VCaP (cell line): Measurements from ENCODE around the gene ZNF565.
"Not testable (repeated sequence)": the region's sequence is repeated elsewhere in the genome, so short reads cannot be mapped to it uniquely, and the experiment has no call there.

Experiments used
- H3K27ac ChIP-seq: fragments of 450-650 bp; 2 replicates; pipeline ENCODE4 v1.5.1; 2017
- TF ChIP-seq, protein P1 (sequence below): fragments of 450-650 bp; conservative IDR thresholded peaks from 2 replicates; pipeline ENCODE4 v1.5.1; 2017; ENCODE audit warnings: mild to moderate bottlenecking, moderate library complexity

The ZNF565 gene

DNA sequence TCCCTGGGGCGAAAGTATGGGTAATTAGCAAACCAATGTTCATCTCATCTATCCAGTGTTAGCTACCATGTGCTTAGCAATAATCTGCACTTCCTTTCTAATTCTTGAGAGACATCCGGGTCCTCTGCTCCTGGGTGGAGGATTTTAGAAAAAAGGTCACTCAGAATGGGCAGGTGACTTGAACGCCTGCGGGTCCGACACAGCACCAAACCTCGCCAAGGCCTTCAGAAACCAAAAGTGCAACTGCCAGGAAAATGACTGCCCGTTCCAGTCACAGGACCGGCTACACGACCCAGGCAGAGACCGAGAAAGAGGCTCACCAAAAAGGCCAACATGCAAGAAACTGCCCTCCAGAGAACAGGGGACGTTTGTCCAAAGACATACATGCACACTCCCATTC lies 40.4 kb upstream of the ZNF565 start:
- no peak overlapping the region for H3K27ac ChIP-seq
- TF ChIP-seq, protein P1, sequence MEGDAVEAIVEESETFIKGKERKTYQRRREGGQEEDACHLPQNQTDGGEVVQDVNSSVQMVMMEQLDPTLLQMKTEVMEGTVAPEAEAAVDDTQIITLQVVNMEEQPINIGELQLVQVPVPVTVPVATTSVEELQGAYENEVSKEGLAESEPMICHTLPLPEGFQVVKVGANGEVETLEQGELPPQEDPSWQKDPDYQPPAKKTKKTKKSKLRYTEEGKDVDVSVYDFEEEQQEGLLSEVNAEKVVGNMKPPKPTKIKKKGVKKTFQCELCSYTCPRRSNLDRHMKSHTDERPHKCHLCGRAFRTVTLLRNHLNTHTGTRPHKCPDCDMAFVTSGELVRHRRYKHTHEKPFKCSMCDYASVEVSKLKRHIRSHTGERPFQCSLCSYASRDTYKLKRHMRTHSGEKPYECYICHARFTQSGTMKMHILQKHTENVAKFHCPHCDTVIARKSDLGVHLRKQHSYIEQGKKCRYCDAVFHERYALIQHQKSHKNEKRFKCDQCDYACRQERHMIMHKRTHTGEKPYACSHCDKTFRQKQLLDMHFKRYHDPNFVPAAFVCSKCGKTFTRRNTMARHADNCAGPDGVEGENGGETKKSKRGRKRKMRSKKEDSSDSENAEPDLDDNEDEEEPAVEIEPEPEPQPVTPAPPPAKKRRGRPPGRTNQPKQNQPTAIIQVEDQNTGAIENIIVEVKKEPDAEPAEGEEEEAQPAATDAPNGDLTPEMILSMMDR = no peak

DNA sequence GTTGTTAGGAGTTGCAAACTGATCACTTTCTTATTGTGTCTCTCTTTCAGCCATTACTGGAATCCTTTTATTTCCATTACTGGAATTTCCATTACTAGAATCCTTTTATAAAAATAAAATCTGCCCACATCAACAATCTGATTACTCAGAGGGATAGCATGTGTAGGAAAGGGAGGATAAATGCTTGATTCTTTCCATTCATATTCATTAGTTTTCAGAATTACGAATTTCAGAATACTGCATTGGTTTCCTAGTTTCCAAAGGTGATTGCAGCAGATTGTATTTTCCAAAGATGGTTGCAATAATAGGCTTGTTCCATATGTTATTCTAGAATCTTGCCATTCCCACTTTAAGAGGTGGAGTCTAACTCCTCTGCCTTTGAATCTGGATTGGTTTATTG lies 37.6 kb upstream of the ZNF565 start:
- H3K27ac ChIP-seq = no peak overlapping the region
- TF ChIP-seq, protein P1 = no peak

DNA sequence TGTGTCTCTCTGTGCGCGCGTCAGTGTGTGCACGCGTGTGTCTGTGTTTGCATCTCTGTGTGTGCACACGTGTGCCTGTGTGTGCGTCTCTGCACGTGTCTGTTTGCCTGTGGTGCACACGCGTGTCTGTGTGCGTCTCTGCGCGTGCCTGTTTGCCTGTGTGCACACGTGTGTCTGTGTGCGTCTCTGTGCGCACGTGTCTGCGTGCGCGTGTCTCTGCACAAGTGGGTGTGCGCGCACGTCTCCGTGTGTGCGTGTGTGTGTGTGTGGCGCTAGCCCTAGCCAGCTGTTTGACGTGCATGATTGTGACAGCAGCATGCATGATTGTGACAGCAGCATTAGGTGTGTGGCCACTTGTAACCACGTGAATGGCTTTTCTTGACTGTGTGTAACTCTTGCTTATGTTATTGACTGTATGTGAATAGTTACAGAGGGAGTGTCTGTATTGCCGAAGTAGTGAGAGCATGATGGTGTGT lies 31.6 kb upstream of the ZNF565 start:
- no peak overlapping the region for H3K27ac ChIP-seq
- TF ChIP-seq, protein P1 = no peak

DNA sequence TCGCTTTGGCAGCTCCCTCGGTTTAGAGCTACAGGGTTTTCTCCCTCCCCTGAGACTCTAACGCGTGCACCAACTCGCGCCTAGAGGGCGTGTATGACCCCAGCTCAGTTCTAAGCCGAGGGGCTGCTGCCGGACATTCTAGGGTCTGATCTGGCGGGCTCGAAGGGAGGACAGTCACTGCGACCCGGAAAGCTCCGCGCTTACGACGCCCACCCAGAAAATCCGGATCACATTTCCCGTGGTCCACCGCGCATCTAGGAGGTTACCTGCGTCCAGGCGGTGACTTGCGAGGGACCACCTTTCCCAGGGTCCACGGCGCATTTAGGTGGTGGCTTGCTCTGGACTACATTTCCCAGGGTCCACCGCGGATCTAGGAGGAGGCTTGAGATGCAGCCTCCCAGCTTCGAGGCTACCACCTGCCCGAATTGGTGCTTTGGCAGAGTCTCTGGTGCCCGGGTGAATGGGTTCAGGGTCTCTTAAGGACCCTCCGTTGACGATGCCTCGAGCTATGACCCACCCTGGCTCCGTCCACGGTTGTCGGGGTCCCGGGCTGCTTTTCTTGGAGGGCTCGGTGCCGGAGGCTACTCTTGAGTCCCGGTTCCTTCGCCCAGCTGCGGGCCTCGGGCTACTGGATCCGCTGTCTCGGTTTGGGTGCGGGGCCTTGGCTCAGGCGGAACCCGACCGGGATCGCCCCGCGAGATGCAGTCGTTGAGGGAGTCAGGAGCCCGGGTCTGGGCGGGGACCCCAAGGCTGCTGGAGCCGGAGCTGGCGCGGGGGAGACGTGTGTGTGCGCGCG lies 30.9 kb upstream of the ZNF565 start:
- TF ChIP-seq, protein P1 = no peak
- H3K27ac ChIP-seq = no peak overlapping the region

DNA sequence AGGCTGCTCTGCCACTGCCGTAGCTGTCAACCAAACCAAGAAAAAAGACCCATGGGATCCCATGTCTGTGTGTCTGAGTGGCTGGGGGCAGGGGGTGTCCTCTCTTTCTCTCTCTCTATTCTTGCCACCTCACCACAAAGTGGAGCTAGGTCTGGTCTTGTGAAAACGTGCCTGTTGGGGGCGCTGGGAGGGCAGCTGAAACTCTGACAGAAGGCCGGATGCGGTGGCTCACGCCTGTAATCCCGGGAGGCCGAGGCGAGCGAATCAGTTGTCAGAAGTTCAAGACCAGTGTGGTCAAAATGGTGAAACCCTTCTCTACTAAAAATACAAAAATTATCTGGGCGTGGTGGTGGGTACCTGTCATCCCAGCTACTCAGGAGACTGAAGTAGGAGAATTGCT lies 29.6 kb upstream of the ZNF565 start:
- TF ChIP-seq, protein P1 = no peak
- H3K27ac ChIP-seq = no peak overlapping the region

DNA sequence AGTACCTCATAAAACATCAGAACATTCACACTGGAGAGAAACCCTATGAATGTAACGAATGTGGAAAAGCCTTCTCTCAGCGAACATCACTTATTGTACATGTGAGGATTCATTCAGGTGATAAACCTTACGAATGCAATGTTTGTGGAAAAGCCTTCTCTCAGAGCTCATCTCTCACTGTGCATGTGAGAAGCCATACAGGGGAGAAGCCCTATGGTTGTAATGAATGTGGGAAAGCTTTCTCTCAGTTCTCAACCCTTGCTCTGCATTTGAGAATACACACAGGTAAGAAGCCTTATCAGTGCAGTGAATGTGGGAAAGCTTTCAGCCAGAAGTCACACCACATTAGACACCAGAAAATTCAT lies 22.5 kb upstream of the ZNF565 start:
- TF ChIP-seq, protein P1 = no peak
- H3K27ac ChIP-seq = no peak overlapping the region

DNA sequence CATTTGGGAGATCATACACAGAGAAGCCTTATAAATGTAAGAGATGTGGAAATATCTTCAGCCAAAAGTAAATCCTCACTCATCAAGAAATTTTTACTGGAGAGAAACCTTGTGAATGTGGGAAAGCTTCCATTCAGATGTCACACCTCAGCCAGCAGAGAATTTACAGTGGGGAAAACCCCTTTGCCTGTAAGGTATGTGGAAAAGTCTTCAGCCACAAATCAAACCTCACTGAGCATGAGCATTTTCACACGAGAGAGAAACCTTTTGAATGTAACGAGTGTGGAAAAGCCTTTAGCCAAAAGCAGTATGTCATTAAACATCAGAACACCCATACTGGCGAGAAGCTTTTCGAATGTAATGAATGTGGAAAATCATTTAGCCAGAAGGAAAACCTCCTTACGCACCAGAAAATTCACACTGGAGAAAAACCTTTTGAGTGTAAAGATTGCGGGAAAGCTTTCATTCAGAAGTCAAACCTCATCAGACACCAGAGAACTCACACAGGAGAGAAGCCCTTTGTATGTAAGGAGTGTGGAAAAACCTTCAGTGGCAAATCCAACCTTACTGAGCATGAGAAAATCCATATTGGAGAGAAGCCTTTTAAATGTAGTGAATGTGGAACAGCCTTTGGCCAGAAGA lies 22.0 kb upstream of the ZNF565 start:
- TF ChIP-seq, protein P1 = no peak
- H3K27ac ChIP-seq = no peak overlapping the region

DNA sequence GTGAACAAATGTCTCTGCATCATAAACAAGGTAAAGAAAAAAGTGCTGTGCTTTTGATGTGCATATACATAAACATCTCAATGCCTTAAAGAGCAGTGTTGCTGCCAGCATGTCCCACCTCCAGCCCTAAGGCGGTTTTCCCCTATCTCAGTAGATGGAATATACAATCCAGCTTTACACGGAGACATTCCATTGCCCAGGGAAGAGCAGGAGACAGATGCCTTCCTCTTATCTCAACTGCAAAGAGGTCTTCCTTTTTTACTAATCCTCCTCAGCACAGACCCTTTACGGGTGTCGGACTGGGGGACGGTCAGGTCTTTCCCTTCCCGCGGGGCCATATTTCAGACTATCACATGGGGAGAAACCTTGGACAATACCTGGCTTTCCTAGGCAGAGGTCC lies 19.2 kb upstream of the ZNF565 start:
- H3K27ac ChIP-seq = not testable (repeated sequence)
